ENCODE data around the gene ACSM4. TPM values are rescaled to one million over a fixed set of nuclear protein-coding genes. Genes with fewer than 3 reads are reported as not detected.

The ACSM4 gene
- total RNA-seq, 2 experiments from 2014 or later = not detected

DNA sequence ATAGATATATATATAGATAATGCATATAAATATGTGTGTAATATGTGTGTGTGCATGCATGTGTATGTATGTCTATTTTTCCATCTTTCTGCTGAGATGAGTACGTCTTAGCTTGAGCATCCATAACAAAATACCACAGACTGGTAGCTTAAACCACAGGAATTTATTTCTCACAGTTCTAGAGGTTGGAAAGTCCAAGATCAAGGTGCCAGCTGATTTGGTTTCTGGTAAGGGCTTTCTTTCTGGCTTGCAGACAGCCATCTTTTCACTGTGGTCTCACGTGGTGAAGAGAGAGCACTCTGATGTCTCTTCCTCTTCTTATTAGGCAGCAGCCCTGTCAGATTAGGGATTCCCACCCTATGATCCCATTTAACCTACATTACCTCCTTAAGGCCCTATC is 47.3 kb downstream of the ACSM4 start:
- Histone ChIP-seq H3K4me2 (ENCODE audit: low read length) (no peak overlapping the region), H4K20me1 (ENCODE audit: insufficient read depth, low read length) (no peaks in the 10 kb centered on the region), H3K36me3 (ENCODE audit: insufficient read depth, low read length) (no peaks in the 10 kb centered on the region), H2AFZ (ENCODE audit: low read length) (no peak overlapping the region), H3K4me3 (ENCODE audit: low read depth, low read length, poor library complexity, severe bottlenecking) (no peak overlapping the region), H3K9me3 (ENCODE audit: low read length) (no peaks in the 10 kb centered on the region), H3K27ac (ENCODE audit: low read depth, low read length, poor library complexity, severe bottlenecking) (no peak overlapping the region), H3K4me1 (ENCODE audit: insufficient read depth, low read length, poor library complexity, severe bottlenecking) (no peaks in the 10 kb centered on the region), H3K9me2 (ENCODE audit: insufficient read depth, low read length) (no peaks in the 10 kb centered on the region; the same call in 1 of the 2 replicates), H3K79me2 (ENCODE audit: insufficient read depth, low read depth, low read length) (no peaks in the 10 kb centered on the region)
- CTCF ChIA-PET (ENCODE audit: unreplicated experiment) = no interaction called here
- intact Hi-C loops (cut with micrococcal nuclease; ENCODE audit: unreplicated experiment) = no loop called here
- no peak for DNase-seq (ENCODE audit: low spot score)
- POLR2A ChIA-PET = no interaction called here
- TF ChIP-seq EZH2phosphoT487 (IDR thresholded peaks at IDR 0.05; ENCODE audit: borderline replicate concordance, low read depth, low read length) = no peak
- TF ChIP-seq, protein P1, sequence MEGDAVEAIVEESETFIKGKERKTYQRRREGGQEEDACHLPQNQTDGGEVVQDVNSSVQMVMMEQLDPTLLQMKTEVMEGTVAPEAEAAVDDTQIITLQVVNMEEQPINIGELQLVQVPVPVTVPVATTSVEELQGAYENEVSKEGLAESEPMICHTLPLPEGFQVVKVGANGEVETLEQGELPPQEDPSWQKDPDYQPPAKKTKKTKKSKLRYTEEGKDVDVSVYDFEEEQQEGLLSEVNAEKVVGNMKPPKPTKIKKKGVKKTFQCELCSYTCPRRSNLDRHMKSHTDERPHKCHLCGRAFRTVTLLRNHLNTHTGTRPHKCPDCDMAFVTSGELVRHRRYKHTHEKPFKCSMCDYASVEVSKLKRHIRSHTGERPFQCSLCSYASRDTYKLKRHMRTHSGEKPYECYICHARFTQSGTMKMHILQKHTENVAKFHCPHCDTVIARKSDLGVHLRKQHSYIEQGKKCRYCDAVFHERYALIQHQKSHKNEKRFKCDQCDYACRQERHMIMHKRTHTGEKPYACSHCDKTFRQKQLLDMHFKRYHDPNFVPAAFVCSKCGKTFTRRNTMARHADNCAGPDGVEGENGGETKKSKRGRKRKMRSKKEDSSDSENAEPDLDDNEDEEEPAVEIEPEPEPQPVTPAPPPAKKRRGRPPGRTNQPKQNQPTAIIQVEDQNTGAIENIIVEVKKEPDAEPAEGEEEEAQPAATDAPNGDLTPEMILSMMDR (conservative IDR thresholded peaks at IDR 0.05; ENCODE audit: low read length) = no peak
- BruUV-seq (replicated peaks) = no TSS peak

DNA sequence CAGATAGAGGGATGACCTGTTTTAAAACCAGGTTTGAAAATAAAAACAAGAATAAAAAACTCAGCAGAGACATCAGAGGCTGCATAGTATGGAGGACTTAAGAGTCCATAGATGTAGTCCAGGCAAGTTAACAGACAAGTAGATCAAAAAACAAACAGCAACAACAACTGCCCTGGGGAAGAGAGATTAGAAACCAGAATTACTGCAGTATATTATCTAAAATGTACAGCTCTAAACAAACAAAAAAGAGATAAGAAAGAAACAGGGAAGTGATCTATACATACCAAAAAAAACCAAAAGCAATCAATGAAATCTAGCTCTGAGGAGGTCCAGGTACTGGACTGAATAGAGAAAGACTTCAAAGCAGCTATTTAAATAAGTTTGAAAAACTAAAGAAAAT is 48.8 kb downstream of the ACSM4 start:
- no peak for DNase-seq (ENCODE audit: low spot score)
- POLR2A ChIA-PET = interaction anchor here (0.6 to 0.7 kb wide), 2 partner anchors 311 to 396 kb away, joined by 3 read pairs; no protein-coding TSS in a partner anchor
- TF ChIP-seq, protein P1 (conservative IDR thresholded peaks at IDR 0.05; ENCODE audit: low read length) = no peak
- TF ChIP-seq EZH2phosphoT487 (IDR thresholded peaks at IDR 0.05; ENCODE audit: borderline replicate concordance, low read depth, low read length) = no peak
- Histone ChIP-seq H3K4me2 (ENCODE audit: low read length) (no peak overlapping the region), H3K79me2 (ENCODE audit: insufficient read depth, low read depth, low read length) (no peaks in the 10 kb centered on the region), H3K9me2 (ENCODE audit: insufficient read depth, low read length) (no peaks in the 10 kb centered on the region; the same call in 1 of the 2 replicates), H3K4me1 (ENCODE audit: insufficient read depth, low read length, poor library complexity, severe bottlenecking) (no peaks in the 10 kb centered on the region), H2AFZ (ENCODE audit: low read length) (no peak overlapping the region), H4K20me1 (ENCODE audit: insufficient read depth, low read length) (no peaks in the 10 kb centered on the region), H3K36me3 (ENCODE audit: insufficient read depth, low read length) (no peaks in the 10 kb centered on the region), H3K4me3 (ENCODE audit: low read depth, low read length, poor library complexity, severe bottlenecking) (no peak overlapping the region), H3K27ac (ENCODE audit: low read depth, low read length, poor library complexity, severe bottlenecking) (no peak overlapping the region), H3K9me3 (ENCODE audit: low read length) (no peaks in the 10 kb centered on the region)
- intact Hi-C loops (cut with micrococcal nuclease; ENCODE audit: unreplicated experiment) = no loop called here
- CTCF ChIA-PET (ENCODE audit: unreplicated experiment) = no interaction called here
- BruUV-seq (replicated peaks) = no TSS peak

GRCh38 chr12:7354529-7354928 is 50.7 kb downstream of the ACSM4 start:
- H3K27ac ChIP-seq (ENCODE audit: low read depth, low read length, poor library complexity, severe bottlenecking) = no peak overlapping the region
- no peak overlapping the region for H3K4me3 ChIP-seq (ENCODE audit: low read depth, low read length, poor library complexity, severe bottlenecking)
- no peak for DNase-seq (ENCODE audit: low spot score)
- no peaks in the 10 kb centered on the region; the same call in 1 of the 2 replicates for H3K9me2 ChIP-seq (ENCODE audit: insufficient read depth, low read length)
- ChIA-PET POLR2A (no interaction called here), CTCF (ENCODE audit: unreplicated experiment) (no interaction called here)
- TF ChIP-seq EZH2phosphoT487 (IDR thresholded peaks at IDR 0.05; ENCODE audit: borderline replicate concordance, low read depth, low read length) = no peak
- TF ChIP-seq, protein P1 (conservative IDR thresholded peaks at IDR 0.05; ENCODE audit: low read length) = no peak
- no peaks in the 10 kb centered on the region for H3K36me3 ChIP-seq (ENCODE audit: insufficient read depth, low read length)
- H3K79me2 ChIP-seq (ENCODE audit: insufficient read depth, low read depth, low read length) = no peaks in the 10 kb centered on the region
- no peak overlapping the region for H3K4me2 ChIP-seq (ENCODE audit: low read length)
- no peak overlapping the region for H2AFZ ChIP-seq (ENCODE audit: low read length)
- intact Hi-C loops (cut with micrococcal nuclease; ENCODE audit: unreplicated experiment) = no loop called here
- H3K4me1 ChIP-seq (ENCODE audit: insufficient read depth, low read length, poor library complexity, severe bottlenecking) = no peaks in the 10 kb centered on the region
- no peaks in the 10 kb centered on the region for H4K20me1 ChIP-seq (ENCODE audit: insufficient read depth, low read length)
- BruUV-seq (replicated peaks) = no TSS peak
- H3K9me3 ChIP-seq (ENCODE audit: low read length) = no peaks in the 10 kb centered on the region
